Subcutaneous adipose tissue (tissue), 4 donors: ENCODE measurements around the gene ZNF665. TPM values are rescaled to one million over a fixed set of nuclear protein-coding genes. Genes with fewer than 3 reads are reported as not detected.

Experiments
- total RNA-seq, 4 donors: library from RNA; depleted of rRNA; stranded (reverse); fragments of >200 nt; gene quantifications; one replicate each; pipeline ENCODE4 v1.1.0, GENCODE V29; 2016
- TF ChIP-seq, protein P1 (sequence below): fragments of 450-650 bp; IDR thresholded peaks from one replicate; pipeline ENCODE4 v1.5.1; 2016; ENCODE audit warnings: low read depth, mild to moderate bottlenecking, control low read depth, antibody characterized with exemption, moderate library complexity

Gene ZNF665
- total RNA-seq = 10 to 100 TPM in 1 of 4 donors, 1 to 10 TPM in 3; 5.6 to 12.1 (median 7.3) TPM

GRCh38 chr19:53192771-53193534, at the start of gene ZNF665:
ZNF665 (minus strand) TSS chr19:53193358; CDS start chr19:53182898, 10,460 bp downstream.
- TF ChIP-seq, protein P1, sequence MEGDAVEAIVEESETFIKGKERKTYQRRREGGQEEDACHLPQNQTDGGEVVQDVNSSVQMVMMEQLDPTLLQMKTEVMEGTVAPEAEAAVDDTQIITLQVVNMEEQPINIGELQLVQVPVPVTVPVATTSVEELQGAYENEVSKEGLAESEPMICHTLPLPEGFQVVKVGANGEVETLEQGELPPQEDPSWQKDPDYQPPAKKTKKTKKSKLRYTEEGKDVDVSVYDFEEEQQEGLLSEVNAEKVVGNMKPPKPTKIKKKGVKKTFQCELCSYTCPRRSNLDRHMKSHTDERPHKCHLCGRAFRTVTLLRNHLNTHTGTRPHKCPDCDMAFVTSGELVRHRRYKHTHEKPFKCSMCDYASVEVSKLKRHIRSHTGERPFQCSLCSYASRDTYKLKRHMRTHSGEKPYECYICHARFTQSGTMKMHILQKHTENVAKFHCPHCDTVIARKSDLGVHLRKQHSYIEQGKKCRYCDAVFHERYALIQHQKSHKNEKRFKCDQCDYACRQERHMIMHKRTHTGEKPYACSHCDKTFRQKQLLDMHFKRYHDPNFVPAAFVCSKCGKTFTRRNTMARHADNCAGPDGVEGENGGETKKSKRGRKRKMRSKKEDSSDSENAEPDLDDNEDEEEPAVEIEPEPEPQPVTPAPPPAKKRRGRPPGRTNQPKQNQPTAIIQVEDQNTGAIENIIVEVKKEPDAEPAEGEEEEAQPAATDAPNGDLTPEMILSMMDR = no peak

DNA sequence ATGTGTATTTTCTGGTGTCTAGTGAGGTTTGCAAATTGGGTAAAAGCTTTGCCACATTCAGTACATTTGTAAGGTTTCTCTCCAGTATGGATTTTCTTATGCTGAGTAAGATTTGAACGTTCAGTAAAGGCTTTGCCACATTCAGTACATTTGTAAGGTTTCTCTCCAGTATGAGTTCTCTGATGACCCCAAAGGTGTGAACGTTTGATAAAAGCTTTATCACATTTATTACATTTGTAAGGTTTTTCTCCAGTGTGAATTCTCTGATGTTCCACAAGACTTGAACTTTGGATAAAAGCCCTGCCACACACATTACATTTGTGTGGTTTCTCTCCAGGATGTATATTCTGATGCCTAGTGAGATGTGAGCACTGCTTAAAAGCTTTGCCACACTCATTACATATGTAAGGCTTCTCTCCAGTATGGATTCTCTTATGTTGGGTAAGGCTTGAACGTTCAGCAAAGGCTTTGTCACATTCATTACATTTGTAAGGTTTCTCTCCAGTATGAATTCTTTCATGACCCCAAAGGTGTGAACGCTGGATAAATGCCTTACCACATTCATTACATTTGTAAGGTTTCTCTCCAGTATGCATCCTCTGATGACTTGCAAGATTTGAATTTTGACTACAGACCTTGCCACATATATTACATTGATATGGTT, 44.1 kb upstream of the ZNF665 start:
- TF ChIP-seq, protein P1 = no peak

DNA sequence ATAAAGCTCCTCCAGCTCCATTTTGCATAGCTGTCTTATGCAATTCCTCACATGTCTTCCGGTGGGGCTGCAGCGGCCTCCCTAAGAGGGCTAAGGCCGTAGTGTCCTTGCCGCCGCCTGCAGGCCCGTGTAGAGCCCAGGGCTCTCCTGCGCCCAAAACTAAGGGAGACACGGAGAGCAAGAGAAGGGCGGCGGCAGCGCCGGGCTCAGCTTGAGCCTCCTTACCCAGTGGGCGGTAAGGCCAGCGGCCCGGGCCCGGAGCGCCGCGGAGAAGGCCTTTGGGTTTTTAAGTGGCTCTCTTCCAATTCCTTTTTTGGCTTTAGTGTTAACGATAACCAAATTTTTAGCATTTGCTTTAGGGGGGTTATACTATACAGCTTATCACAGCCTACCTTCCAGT, 31.4 kb upstream of the ZNF665 start:
- TF ChIP-seq, protein P1 = no peak

GRCh38 chr19:53212703-53213320, 19.7 kb upstream of the ZNF665 start:
- TF ChIP-seq, protein P1 = no peak

DNA sequence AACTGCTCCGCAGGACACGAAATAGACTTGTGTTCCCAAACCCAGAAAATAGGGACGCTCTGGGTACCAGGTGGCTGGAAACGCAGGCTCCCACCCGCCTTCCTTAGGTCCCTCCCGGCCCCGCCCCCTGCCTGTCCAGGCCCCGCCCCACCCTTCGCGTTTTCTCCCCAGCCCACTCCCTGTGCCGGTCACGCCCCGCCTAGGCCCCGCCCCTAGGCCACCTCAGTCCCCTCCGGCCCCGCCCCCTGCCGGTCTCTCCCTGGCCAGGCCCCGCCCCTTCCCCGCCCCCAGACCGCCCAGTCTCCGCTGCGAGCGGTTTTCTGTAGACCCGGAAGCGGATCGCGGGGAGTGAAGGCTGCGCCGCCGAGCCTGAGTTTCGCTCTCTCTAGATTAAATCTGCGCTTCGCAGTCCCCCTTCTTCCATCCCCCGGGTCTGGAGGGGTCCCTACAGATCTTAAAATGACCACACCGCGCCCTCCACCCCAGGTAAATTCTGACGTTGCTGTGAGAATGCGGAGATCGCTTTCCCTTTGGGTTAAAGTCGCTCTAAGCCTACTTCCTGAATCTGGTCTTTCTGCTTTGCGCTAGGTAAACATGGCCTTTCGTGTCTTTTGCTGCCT, 3.7 kb upstream of the ZNF665 start:
- TF ChIP-seq, protein P1 = no peak

DNA sequence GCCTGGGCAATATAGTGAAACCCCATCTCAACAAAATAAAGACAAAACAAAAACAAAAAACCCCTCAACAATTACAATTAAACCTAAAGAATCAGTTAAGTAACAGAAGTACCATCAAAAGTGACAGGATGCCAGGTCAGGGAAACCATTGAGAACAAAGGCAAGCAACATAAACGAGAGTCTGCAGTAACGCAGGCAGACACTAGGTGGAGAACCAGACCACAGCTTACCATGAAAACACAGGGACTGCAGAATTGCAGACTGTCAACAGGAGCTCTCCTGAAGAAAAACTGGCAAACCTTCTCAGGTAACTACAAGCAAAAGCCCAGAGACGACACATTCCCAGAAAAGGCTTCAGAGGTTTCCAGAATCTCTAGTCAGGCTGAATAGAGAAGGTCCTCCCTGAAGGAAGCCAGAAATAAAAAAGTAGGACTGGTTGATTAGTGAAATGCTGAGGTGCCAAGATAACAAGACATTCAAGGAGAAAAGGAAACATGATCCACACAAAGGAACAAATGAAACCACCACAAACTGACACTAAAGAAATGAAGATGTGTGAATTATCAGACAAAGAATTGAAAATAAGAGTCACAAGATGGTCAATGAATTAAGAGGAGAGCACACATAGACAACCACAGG, 2.2 kb upstream of the ZNF665 start:
- TF ChIP-seq, protein P1 = no peak
